ENCODE data around the gene ATN1. TPM values are rescaled to one million over a fixed set of nuclear protein-coding genes. Genes with fewer than 3 reads are reported as not detected.

The ATN1 gene
- total and polyA plus RNA-seq, 2 of the 8 experiments (the other 6 are each of a cell fraction or from before 2014, with no cell fraction given): 20.6 to 73.4 TPM

GRCh38 chr12:6961695-6962284 lies 34.0 kb downstream of the ATN1 start (continued):
- TF ChIP-seq SRF (IDR thresholded peaks at IDR 0.05; ENCODE audit: low read depth, low read length) (no peak), CREB1 (IDR thresholded peaks at IDR 0.05) (peak; percentile 43; the same call in 1 of the 2 replicates), CTBP2 (IDR thresholded peaks at IDR 0.05; ENCODE audit: borderline replicate concordance, insufficient read depth, insufficient read length, low read length) (no peak), BRCA1 (IDR thresholded peaks at IDR 0.05; ENCODE audit: low read depth, low read length) (no peak), MAX (IDR thresholded peaks at IDR 0.05) (peak; percentile 22; the same call in 1 of the 2 replicates), ATF2 (IDR thresholded peaks at IDR 0.05; ENCODE audit: low read length) (no peak; the same call in 1 of the 2 replicates), POU5F1 (IDR thresholded peaks at IDR 0.05; ENCODE audit: low read depth, low read length) (no peak), CBX8 (IDR thresholded peaks at IDR 0.05; ENCODE audit: borderline replicate concordance, low read depth, low read length) (no peak), ASH2L (IDR thresholded peaks at IDR 0.05; ENCODE audit: low read length) (no peak), POLR2AphosphoS5 (IDR thresholded peaks at IDR 0.05; ENCODE audit: low read depth, low read length) (no peak), BACH1 (IDR thresholded peaks at IDR 0.05; ENCODE audit: low read length) (peak; percentile 99)

All from H1 (cell line).